Gastroesophageal sphincter (tissue), 3 donors: ENCODE data around the gene TNFAIP8L2.

Source experiments
- CTCF ChIP-seq, 4 experiments: fragments of 200-600 bp in 2 of 4; fragments of 450-650 bp in 2 of 4; sonication (generic) in 1 of 4; IDR thresholded peaks; one replicate each; pipeline ENCODE4 v1.5.1; 2017 to 2019; ENCODE audit warnings: antibody characterized with exemption in 4 of 4, mild to moderate bottlenecking in 2 of 4, moderate library complexity in 2 of 4
- POLR2A ChIP-seq, 2 donors: fragments of 450-650 bp; IDR thresholded peaks; one replicate each; pipeline ENCODE4 v1.6.1; 2017; ENCODE audit warnings: antibody characterized with exemption in 2 of 2, mild to moderate bottlenecking in 2 of 2, moderate library complexity in 1 of 2
- POLR2AphosphoS5 ChIP-seq: sonication (generic); formaldehyde crosslinking; IDR thresholded peaks from one replicate; pipeline ENCODE4 v1.6.1; 2017; ENCODE audit warnings: antibody characterized with exemption

- no peak for TF ChIP-seq CTCF (IDR thresholded peaks at IDR 0.05)
- TF ChIP-seq POLR2A (IDR thresholded peaks at IDR 0.05), result no peak
- no peak for TF ChIP-seq POLR2AphosphoS5
Observed at GRCh38 chr1:151147665-151148064, 8.8 kb upstream of the TNFAIP8L2 start.
